Uterus (tissue), 4 donors: ENCODE results near the gene PREX1. TPM values are rescaled to one million over a fixed set of nuclear protein-coding genes. Genes with fewer than 3 reads are reported as not detected.

Experiments used
- DNase-seq, 2 donors: peaks; one replicate each; pipeline ENCODE4 v3.0.0-alpha.2; 2019 to 2020
- H3K27ac ChIP-seq, 2 donors: fragments of 200-600 bp; sonication (generic); 1 replicate in 1 of 2; 2 replicates in 1 of 2; pipeline ENCODE4 v1.5.1; 2016 to 2018
- H3K27me3 ChIP-seq, 2 donors: fragments of 200-600 bp; sonication (generic); one replicate each; pipeline ENCODE4 v1.5.1; 2018 to 2019; ENCODE audit warnings: control low read depth in 1 of 2
- H3K36me3 ChIP-seq, 2 donors: fragments of 200-600 bp; sonication (generic); one replicate each; pipeline ENCODE4 v1.5.1; 2019; ENCODE audit warnings: control low read depth in 1 of 2
- H3K4me1 ChIP-seq, 2 donors: fragments of 200-600 bp; sonication (generic); one replicate each; pipeline ENCODE4 v1.5.1; 2018 to 2019; ENCODE audit warnings: control low read depth in 1 of 2
- H3K4me3 ChIP-seq, 2 donors: fragments of 200-600 bp; sonication (generic); 1 replicate in 1 of 2; 2 replicates in 1 of 2; pipeline ENCODE4 v1.5.1; 2018 to 2019; ENCODE audit warnings: mild to moderate bottlenecking in 1 of 2
- H3K9me3 ChIP-seq, 2 donors: fragments of 200-600 bp; sonication (generic); one replicate each; pipeline ENCODE4 v1.5.1; 2019; ENCODE audit warnings: control low read depth in 1 of 2
- CTCF ChIP-seq, 4 experiments: fragments of 200-600 bp in 2 of 4; fragments of 450-650 bp in 2 of 4; sonication (generic) in 2 of 4; IDR thresholded peaks; one replicate each; pipeline ENCODE4 v1.5.1; 2016 to 2019; ENCODE audit warnings: antibody characterized with exemption in 4 of 4, mild to moderate bottlenecking in 2 of 4, moderate library complexity in 1 of 4
- POLR2A ChIP-seq, 2 donors: fragments of 450-650 bp; IDR thresholded peaks; one replicate each; pipeline ENCODE4 v1.6.1; 2016; ENCODE audit warnings: antibody characterized with exemption in 2 of 2, mild to moderate bottlenecking in 1 of 2, moderate library complexity in 1 of 2
- intact Hi-C: fragments of 100-400 bp; cut with DNase I; formaldehyde crosslinking; loops from one replicate; pipeline ENCODE4 v1.15.1; 2023; ENCODE audit warnings: low total_unique reads
- total RNA-seq, 4 donors: library from RNA; depleted of rRNA in 3 of 4; stranded (reverse); fragments of >200 nt in 3 of 4; gene quantifications; one replicate each; pipeline versions ENCODE4 v1.1.0 to v1.2.4, GENCODE V29; 2014 to 2023
- donor health status: DM: yes; HTN: yes; CAD: no.

The PREX1 gene
- total RNA-seq, 4 donors from 2014 or later, result 3.6 to 19.7 (median 11.3) TPM

DNA sequence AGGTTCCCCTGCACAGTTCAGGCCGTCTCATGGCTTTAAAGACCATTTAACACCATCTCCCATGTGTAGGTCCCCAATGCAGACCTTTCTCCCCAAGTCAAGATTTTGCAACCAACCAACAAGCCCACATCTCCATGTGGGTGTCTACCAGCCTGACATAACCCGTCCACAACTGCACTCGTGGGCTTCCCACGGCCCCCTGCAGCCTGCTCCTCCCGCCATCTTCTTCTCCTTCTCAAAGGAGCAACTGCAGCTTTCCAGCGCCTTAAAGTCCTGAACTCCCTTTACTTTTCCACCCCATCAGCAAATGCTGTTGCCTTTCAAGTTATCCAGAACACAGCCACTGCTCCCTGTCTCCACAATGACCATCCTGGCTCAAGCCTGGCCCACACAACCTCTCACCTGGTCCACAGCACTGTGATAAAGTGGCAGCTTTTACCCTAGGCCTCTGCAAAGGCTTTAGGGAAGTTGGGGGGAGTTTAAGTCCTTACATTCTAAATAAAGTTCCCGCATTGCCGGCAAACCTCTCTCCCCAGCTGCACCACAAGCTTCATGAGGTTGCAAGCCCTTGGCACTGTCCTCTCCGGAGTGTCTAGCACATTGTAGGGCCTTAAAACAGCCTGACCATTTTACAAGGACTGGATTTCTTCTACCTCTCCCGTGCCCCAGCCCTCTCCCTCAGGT is 140.5 kb downstream of the PREX1 start:
- H3K4me3 ChIP-seq, result no peak overlapping the region
- H3K27ac ChIP-seq, result no peak overlapping the region
- H3K36me3 ChIP-seq, result no peaks in the 10 kb centered on the region
- no peak for TF ChIP-seq POLR2A (IDR thresholded peaks at IDR 0.05)
- TF ChIP-seq CTCF (IDR thresholded peaks at IDR 0.05), result no peak
- no peaks in the 10 kb centered on the region for H3K9me3 ChIP-seq
- DNase-seq, result no peak
- H3K4me1 ChIP-seq, result peaks cover 0 to 5% of the 10 kb centered on the region in 2 donors
- intact Hi-C loops, result no loop called here
- H3K27me3 ChIP-seq, result no peaks in the 10 kb centered on the region

GRCh38 chr20:48686238-48687116 is 141.3 kb downstream of the PREX1 start:
- no peak overlapping the region for H3K4me3 ChIP-seq
- H3K27me3 ChIP-seq, result no peaks in the 10 kb centered on the region
- H3K4me1 ChIP-seq, result peaks cover 0 to 5% of the 10 kb centered on the region in 2 donors
- no peaks in the 10 kb centered on the region for H3K36me3 ChIP-seq
- H3K9me3 ChIP-seq, result no peaks in the 10 kb centered on the region
- TF ChIP-seq POLR2A (IDR thresholded peaks at IDR 0.05) (no peak), CTCF (IDR thresholded peaks at IDR 0.05) (no peak)
- peak overlapping the region in 1 of 2 donors; percentile 1 for H3K27ac ChIP-seq
- intact Hi-C loops, result no loop called here
- peak in 1 of 2 donors; percentile 25 for DNase-seq

DNA sequence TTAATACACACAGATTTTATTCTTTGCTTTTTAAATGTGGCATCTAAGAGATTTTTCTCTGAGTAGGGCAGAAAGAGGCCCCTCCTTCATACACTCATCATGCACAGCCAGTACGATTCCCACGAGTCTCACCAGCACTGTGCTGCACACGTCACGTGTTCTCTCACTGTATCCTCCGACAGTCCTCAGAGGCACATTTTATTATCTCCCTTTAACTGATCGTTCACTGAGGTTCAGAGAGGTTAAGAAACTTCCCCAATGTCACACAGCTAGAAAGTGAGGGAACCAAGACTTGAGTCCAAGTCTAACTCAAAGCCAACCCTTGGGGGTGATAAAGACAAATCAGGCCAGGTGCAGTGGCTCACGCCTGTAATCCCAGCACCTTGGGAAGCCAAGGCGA is 142.5 kb downstream of the PREX1 start:
- Histone ChIP-seq H3K4me1 (peaks cover 0 to 5% of the 10 kb centered on the region in 2 donors), H3K36me3 (no peaks in the 10 kb centered on the region), H3K9me3 (no peaks in the 10 kb centered on the region), H3K27me3 (no peaks in the 10 kb centered on the region), H3K27ac (no peak overlapping the region), H3K4me3 (no peak overlapping the region)
- TF ChIP-seq POLR2A (IDR thresholded peaks at IDR 0.05) (no peak), CTCF (IDR thresholded peaks at IDR 0.05) (no peak)
- no peak for DNase-seq
- intact Hi-C loops, result no loop called here

DNA sequence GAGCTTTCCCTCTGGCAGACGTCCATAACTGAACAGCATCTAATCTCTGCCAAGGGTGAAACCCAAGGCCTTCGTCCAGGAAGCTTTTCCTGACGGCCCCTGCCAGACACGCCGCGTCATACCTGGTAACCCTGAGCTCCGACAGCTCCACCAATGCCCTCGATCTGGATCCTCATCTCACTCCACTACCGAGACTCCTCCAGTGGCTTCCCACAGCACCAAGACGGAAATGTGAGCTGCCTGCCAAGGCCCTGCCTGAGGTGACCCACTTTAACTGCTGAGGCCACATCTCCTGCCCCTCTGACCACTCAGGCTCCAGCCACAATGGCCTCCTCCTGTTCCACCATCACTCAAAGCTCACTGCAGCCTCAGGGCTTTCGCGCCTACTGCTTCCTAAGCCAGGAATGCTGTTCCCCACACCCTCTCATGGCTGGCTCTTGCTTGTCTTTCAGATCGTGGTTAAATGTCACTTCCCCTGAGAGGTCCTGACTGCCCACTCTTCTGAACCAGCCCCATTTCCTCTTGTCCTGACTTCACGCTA is 143.2 kb downstream of the PREX1 start:
- H3K27ac ChIP-seq, result no peak overlapping the region
- H3K27me3 ChIP-seq, result no peaks in the 10 kb centered on the region
- H3K36me3 ChIP-seq, result no peaks in the 10 kb centered on the region
- H3K4me1 ChIP-seq, result peaks cover 0 to 5% of the 10 kb centered on the region in 2 donors
- no peak for TF ChIP-seq CTCF (IDR thresholded peaks at IDR 0.05)
- TF ChIP-seq POLR2A (IDR thresholded peaks at IDR 0.05), result no peak
- no peaks in the 10 kb centered on the region for H3K9me3 ChIP-seq
- intact Hi-C loops, result no loop called here
- H3K4me3 ChIP-seq, result no peak overlapping the region
- no peak for DNase-seq
